GM12892 (cell line): ENCODE measurements around the gene CEP128.

Source experiments
- POLR2A ChIP-seq: IDR thresholded peaks from 2 replicates; pipeline ENCODE4 v1.6.1; 2011; ENCODE audit warnings: low read depth, low read length, control low read depth
- POLR2AphosphoS5 ChIP-seq: IDR thresholded peaks from 2 replicates; pipeline ENCODE4 v1.6.1; 2011; ENCODE audit warnings: low read depth, low read length, control low read depth
- TAF1 ChIP-seq: IDR thresholded peaks from 2 replicates; pipeline ENCODE4 v1.6.1; 2011; ENCODE audit warnings: low read depth, mild to moderate bottlenecking, control low read depth, low read length, borderline replicate concordance

DNA sequence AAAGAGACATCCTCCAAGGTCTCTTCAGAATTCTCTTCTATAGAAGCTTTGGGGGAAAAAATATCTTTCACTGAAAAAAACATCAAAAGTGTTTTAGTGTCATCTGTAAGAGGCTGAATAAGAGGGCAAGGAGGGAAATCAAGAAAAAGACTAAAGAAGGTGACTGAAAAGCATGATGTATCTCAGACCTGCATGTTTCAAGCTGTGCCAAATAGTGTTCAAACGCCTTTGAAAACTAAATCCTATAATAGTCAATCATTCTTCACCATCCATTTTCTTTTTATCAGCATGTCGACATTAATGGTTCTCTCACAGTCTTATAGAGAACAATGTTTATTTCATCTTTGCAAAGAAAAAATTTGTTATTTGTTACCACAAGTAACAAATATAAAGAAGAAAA, 94.5 kb downstream of the CEP128 start:
- TF ChIP-seq POLR2A (no peak), POLR2AphosphoS5 (no peak), TAF1 (no peak)
